Stimulated activated memory B cell treated with anti-CD40 and anti-IgM and Interleukin-4, amounts not matched to agents 10 μg/mL and 1 μg/mL and 100 μg/mL, for 72 hours (primary cell): ENCODE data around the gene CCL24.
"Not testable (repeated sequence)": the region's sequence is repeated elsewhere in the genome, so short reads cannot be mapped to it uniquely, and the experiment has no call there.

Experiments used
- ATAC-seq: fragments of 150-1000 bp; cut with Tn5 transposase; 2 replicates; pipeline ENCODE4 v1.10.0; 2021
- H3K27ac Mint-ChIP-seq: one replicate; pipeline ENCODE4 v1.8.0; 2022; ENCODE audit warnings: mild to moderate bottlenecking, mixed read lengths
- H3K27me3 Mint-ChIP-seq: one replicate; pipeline ENCODE4 v1.8.0; 2022; ENCODE audit warnings: mixed read lengths
- H3K36me3 Mint-ChIP-seq: one replicate; pipeline ENCODE4 v1.8.0; 2022; ENCODE audit warnings: mixed read lengths
- H3K4me1 Mint-ChIP-seq: one replicate; pipeline ENCODE4 v1.8.0; 2022; ENCODE audit warnings: mixed read lengths
- H3K4me3 Mint-ChIP-seq: one replicate; pipeline ENCODE4 v1.8.0; 2022; ENCODE audit warnings: mild to moderate bottlenecking, moderate library complexity, mixed read lengths
- H3K9me3 Mint-ChIP-seq: one replicate; pipeline ENCODE4 v1.8.0; 2022; ENCODE audit warnings: mixed read lengths

The CCL24 gene, protein sequence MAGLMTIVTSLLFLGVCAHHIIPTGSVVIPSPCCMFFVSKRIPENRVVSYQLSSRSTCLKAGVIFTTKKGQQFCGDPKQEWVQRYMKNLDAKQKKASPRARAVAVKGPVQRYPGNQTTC

DNA sequence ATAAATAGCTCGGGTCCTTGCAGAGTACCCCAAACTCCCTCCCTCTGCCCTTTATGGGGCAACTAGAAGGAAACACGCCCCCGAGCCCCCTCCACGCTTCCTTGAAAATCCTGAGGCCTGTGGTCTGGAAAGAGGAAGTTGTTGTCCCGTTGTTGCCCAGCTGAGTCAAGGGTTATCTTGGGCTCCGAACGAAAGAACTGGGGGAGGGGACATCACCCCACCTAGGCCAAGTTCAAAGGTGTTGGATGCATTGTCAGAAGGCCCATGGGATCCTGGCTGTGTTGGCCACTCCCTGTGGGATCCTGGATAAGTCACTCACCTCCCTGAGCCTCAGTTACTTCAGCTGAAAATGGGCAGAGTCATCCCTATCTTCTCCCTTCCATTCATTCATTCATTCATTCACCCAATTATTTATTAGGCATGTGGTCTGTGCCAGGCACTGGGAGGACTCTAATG, at the start of gene CCL24:
Gene CCL24, minus strand, starts transcription at position 26 of the 456 bp plus-strand sequence. CDS start 91 bp downstream, outside the sequence.
- Mint-ChIP-seq H3K27me3 (peaks cover 9% of the 10 kb centered on the region), H3K36me3 (no peaks in the 10 kb centered on the region), H3K9me3 (no peaks in the 10 kb centered on the region), H3K27ac (no peak within 1 kb of the TSS), H3K4me1 (no peaks in the 10 kb centered on the region), H3K4me3 (no peak within 1 kb of the TSS)
- ATAC-seq, result no peak

DNA sequence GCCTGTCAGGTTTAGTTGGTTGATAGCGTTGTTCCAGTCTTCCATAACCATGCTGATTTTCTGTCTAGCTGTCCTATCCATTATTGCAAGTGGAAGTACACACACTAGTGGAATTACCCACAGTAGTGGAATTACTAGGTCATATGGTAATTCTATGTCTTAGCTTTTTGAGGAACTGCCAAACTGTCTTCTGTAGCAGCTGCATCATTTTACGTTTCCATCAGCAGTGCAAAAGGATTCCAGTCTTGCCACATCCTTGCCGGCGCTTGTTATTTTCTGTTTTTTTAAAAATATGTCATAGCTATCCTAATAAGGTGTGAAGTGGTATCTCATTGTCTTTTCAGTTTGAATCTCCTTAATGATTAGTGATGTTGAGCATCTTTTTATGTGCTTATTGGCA, 48.0 kb upstream of the CCL24 start:
- no peak overlapping the region for H3K27ac Mint-ChIP-seq
- H3K4me3 Mint-ChIP-seq, result no peak overlapping the region
- no peak for ATAC-seq
- peaks cover 57% of the 10 kb centered on the region for H3K27me3 Mint-ChIP-seq
- H3K9me3 Mint-ChIP-seq, result peaks cover 6% of the 10 kb centered on the region
- no peaks in the 10 kb centered on the region for H3K36me3 Mint-ChIP-seq
- H3K4me1 Mint-ChIP-seq, result no peaks in the 10 kb centered on the region

DNA sequence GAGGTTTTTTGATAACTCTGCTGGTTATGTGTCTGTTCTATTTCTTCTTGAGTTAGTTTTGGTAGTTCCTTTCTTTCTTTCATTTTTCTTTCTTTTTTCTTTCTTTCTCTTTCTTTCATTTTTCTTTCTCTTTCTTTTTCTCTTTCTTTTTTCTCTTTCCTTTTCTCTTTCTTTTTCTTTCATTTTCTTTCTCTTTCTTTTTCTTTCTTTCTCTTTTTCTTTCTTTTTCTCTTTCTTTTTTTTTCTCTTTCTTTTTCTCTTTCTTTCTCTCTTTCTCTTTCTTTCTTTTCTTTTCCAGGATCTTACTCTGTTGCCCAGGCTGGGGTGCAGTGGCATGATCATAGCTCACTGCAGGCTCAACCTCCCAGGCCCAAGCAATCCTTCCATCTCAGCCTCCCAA, 44.8 kb upstream of the CCL24 start:
- Mint-ChIP-seq H3K4me1 (no peaks in the 10 kb centered on the region), H3K27ac (no peak overlapping the region), H3K9me3 (peaks cover 5% of the 10 kb centered on the region), H3K4me3 (no peak overlapping the region), H3K36me3 (no peaks in the 10 kb centered on the region), H3K27me3 (peaks cover 32% of the 10 kb centered on the region)
- no peak for ATAC-seq

DNA sequence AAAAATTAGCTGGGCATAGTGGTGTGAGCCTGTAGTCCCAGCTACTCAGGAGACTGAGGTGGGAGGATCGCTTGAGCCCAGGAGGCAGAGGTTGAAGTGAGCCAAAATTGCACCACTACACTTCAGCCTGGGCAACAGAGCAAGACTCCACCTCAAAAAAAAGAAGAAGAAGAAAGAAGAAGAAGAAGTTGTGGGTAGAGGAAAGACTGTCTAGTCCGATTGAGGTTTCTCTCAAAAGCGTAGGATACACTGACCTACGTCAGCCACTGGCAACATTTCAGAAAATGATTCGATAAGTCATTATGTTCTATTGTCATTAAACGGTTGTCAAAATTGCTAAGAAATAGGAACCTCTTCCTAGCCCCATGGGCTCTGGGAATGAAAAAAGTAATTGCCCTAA, 42.9 kb upstream of the CCL24 start:
- Mint-ChIP-seq H3K9me3 (peaks cover 3% of the 10 kb centered on the region), H3K4me1 (no peaks in the 10 kb centered on the region), H3K27me3 (peaks cover 21% of the 10 kb centered on the region), H3K36me3 (no peaks in the 10 kb centered on the region), H3K27ac (no peak overlapping the region), H3K4me3 (no peak overlapping the region)
- ATAC-seq, result peak; percentile 64

- ATAC-seq, H3K4me3 Mint-ChIP-seq, H3K4me1 Mint-ChIP-seq, H3K9me3 Mint-ChIP-seq, H3K36me3 Mint-ChIP-seq, H3K27ac Mint-ChIP-seq: not testable (repeated sequence)
- H3K27me3 Mint-ChIP-seq, result peaks cover 16% of the 10 kb centered on the region
Measured at GRCh38 chr7:75854813-75855345, 41.3 kb upstream of the CCL24 start.

DNA sequence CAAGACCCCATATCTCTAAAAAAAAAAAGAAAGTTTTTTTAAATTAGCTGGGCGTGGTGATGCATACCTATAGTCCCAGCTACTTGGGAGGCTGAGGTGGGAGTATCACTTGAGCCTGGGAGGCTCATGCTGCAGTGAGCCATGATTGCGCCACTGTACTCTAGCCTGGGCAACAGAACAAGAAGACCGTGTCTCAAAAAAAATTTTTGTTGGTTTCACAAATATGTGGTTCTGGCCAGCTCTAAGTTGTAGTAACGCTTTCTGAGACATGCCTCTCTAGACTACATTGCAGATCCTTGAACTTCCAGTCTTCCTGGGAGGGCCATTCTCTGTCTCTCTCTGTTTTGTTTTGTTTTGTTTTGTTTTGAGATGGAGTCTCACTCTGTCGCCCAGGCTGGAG, 40.6 kb upstream of the CCL24 start:
- no peak overlapping the region for H3K27ac Mint-ChIP-seq

GRCh38 chr7:75850235-75850634, 36.6 kb upstream of the CCL24 start:
- Mint-ChIP-seq H3K4me3 (no peak overlapping the region), H3K27ac (no peak overlapping the region), H3K27me3 (no peaks in the 10 kb centered on the region), H3K9me3 (no peaks in the 10 kb centered on the region), H3K36me3 (no peaks in the 10 kb centered on the region), H3K4me1 (no peaks in the 10 kb centered on the region)
- ATAC-seq, result no peak

More for the DNA sequence above, 40.6 kb upstream of the CCL24 start:
- Mint-ChIP-seq H3K4me3 (no peak overlapping the region), H3K36me3 (no peaks in the 10 kb centered on the region), H3K27me3 (peaks cover 14% of the 10 kb centered on the region), H3K9me3 (peaks cover 3% of the 10 kb centered on the region), H3K4me1 (no peaks in the 10 kb centered on the region)
- ATAC-seq, result no peak

- Mint-ChIP-seq H3K9me3 (no peaks in the 10 kb centered on the region), H3K27ac (no peak overlapping the region), H3K36me3 (no peaks in the 10 kb centered on the region), H3K27me3 (no peaks in the 10 kb centered on the region), H3K4me1 (no peaks in the 10 kb centered on the region), H3K4me3 (no peak overlapping the region)
- ATAC-seq, result no peak
Measured at GRCh38 chr7:75849573-75849972, 36.0 kb upstream of the CCL24 start.

GRCh38 chr7:75847707-75848106, 34.1 kb upstream of the CCL24 start:
- Mint-ChIP-seq H3K36me3 (no peaks in the 10 kb centered on the region), H3K4me1 (peaks cover 7% of the 10 kb centered on the region), H3K27me3 (no peaks in the 10 kb centered on the region), H3K27ac (no peak overlapping the region), H3K4me3 (no peak overlapping the region), H3K9me3 (no peaks in the 10 kb centered on the region)
- no peak for ATAC-seq

DNA sequence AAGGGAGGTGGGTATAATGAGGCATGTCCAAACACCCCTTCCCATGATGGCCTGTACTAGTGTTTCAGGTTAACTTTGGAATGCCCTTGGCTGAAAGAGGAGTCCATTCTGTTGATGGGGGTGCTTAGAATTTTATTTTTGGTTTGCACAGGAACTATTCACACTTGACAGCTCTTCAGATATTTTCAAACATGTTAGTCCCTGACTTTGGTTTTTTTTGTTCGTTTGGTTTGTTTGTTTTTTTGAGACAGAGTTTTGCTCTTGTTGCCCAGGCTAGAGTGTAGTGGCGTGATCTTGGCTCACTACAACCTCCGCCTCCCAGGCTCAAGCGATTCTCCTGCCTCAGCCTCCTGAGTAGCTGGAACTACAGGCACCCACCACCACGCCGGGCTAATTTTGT, 31.5 kb upstream of the CCL24 start:
- not testable (repeated sequence) for H3K27me3 Mint-ChIP-seq, H3K4me3 Mint-ChIP-seq, ATAC-seq, H3K9me3 Mint-ChIP-seq, H3K36me3 Mint-ChIP-seq, H3K27ac Mint-ChIP-seq
- peaks cover 11% of the 10 kb centered on the region for H3K4me1 Mint-ChIP-seq

DNA sequence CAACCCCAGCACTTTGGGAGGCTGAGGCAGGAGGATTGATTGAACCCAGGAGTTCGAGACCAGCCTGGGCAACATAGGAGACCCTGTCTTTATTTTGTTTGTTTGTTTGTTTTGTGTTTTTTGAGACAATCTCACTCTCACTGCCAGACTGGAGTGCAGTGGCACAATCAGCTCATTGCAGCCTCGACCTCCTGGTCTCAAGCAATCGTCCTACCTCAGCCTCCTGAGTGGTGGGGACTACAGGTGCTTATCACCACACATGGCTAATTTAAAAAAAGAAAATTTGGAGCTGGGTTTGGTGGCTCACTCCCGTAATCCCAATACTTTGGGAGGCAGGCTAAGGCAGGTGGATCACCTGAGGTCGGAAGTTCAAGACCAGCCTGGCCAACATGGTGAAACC, 30.6 kb upstream of the CCL24 start:
- Mint-ChIP-seq H3K4me3 (no peak overlapping the region), H3K27me3 (no peaks in the 10 kb centered on the region), H3K4me1 (peaks cover 11% of the 10 kb centered on the region), H3K36me3 (no peaks in the 10 kb centered on the region), H3K27ac (no peak overlapping the region), H3K9me3 (no peaks in the 10 kb centered on the region)
- ATAC-seq, result no peak

DNA sequence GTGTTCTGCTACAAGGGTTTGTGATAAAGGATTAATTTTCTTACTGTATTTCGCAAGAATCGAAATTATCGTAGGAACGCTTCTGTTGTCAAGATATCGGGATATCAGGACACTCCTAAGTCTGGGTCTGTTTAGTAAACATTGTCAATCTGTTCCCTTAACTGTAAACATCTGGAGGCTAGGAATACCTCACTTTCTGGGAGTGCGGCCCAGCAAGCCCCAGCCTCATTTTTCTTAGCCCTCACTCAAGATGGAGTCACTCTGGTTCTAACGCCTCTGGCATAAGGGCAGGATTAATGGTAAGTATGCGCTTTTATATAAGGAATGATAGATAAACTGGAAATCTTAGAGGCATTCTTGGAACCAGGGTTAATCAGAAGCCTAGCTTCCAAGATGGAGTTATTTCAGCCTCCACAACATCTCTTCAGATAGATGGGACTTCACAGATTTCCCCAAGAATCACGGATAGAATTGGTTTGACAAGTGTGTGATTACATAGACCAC, 30.1 kb upstream of the CCL24 start:
- no peak overlapping the region for H3K4me3 Mint-ChIP-seq
- H3K36me3 Mint-ChIP-seq, result no peaks in the 10 kb centered on the region
- H3K27ac Mint-ChIP-seq, result no peak overlapping the region

DNA sequence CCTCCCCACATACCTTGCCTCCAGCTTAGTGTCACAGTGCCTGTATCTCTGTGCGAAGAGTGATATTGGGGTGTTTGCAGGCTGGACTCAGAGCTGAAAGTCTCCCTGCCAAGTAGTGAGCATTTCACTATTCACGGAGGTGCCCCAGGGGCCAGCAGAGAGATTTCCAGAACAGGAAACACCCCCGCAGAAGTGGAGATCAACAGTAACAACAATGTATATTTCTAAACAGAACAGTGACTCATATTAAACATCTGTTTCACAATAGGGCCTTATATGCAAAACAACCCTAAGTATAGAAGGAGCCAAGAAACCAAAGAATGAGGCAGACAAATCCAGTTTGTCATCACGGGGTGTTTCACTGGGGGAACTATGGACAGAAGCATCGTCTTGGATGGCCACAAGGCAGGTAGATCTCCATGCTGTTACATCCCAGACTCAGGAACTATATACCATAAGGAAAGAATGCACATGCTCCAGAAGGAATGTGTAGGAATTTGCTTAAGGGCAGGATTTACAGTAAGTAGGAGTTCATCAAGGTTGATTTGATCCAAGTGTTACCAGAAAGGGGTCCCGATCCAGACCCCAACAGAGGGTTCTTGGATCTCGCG, 29.3 kb upstream of the CCL24 start:
- ATAC-seq, result peak; percentile 71
- H3K4me1 Mint-ChIP-seq, result peaks cover 11% of the 10 kb centered on the region
- H3K9me3 Mint-ChIP-seq, result no peaks in the 10 kb centered on the region
- H3K27ac Mint-ChIP-seq, result peak overlapping the region; percentile 63
- H3K4me3 Mint-ChIP-seq, result no peak overlapping the region
- no peaks in the 10 kb centered on the region for H3K27me3 Mint-ChIP-seq
- H3K36me3 Mint-ChIP-seq, result no peaks in the 10 kb centered on the region

More for the DNA sequence above, 30.1 kb upstream of the CCL24 start:
- peaks cover 11% of the 10 kb centered on the region for H3K4me1 Mint-ChIP-seq
- no peaks in the 10 kb centered on the region for H3K9me3 Mint-ChIP-seq
- ATAC-seq, result no peak
- H3K27me3 Mint-ChIP-seq, result no peaks in the 10 kb centered on the region

DNA sequence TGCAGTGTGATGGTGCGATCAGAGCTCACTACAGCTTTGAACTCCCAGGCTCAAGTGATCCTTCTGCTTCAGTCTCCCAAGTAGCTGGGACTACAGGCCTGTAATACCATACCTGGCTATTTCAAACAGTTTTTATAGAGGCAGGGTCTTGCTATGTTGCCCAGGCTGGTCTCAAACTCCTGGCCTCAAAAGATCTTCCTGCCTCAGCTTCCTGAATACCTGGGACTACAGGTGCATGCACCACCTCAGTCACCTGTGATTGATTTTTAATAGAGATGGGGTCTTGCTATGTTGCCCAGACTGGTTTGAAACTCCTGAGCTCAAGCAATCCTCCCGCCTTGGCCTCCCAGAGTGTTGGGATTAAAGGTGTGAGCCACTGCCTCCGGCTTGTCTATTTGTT, 26.4 kb upstream of the CCL24 start:
- H3K4me1 Mint-ChIP-seq, result peaks cover 11% of the 10 kb centered on the region
- H3K36me3 Mint-ChIP-seq, result no peaks in the 10 kb centered on the region
- no peaks in the 10 kb centered on the region for H3K27me3 Mint-ChIP-seq
- no peak overlapping the region for H3K4me3 Mint-ChIP-seq
- no peaks in the 10 kb centered on the region for H3K9me3 Mint-ChIP-seq
- H3K27ac Mint-ChIP-seq, result no peak overlapping the region
- no peak for ATAC-seq

GRCh38 chr7:75838281-75838930, 24.8 kb upstream of the CCL24 start:
- H3K4me1 Mint-ChIP-seq, result peaks cover 11% of the 10 kb centered on the region
- H3K36me3 Mint-ChIP-seq, H3K9me3 Mint-ChIP-seq, H3K27me3 Mint-ChIP-seq, H3K27ac Mint-ChIP-seq, H3K4me3 Mint-ChIP-seq, ATAC-seq: not testable (repeated sequence)

DNA sequence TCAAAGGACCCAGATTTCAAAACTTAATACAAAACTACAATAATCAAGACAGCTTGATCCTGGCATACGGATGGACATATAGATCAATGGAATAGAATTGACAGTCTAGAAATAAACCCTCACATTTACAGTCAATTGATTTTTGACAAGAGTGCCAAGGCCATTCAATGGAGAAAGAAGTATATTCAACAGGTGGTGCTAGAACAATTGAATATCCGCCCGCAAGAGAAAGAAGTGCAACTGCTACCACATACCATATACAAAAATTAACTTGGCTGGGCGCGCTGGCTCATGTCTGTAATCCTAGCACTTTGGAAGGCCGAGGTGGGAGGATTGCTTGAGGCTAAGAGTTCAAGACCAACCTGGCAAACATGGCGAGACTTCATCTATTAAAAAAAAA, 23.2 kb upstream of the CCL24 start:
- H3K27ac Mint-ChIP-seq, result no peak overlapping the region
- H3K4me3 Mint-ChIP-seq, result no peak overlapping the region
- peaks cover 13% of the 10 kb centered on the region for H3K27me3 Mint-ChIP-seq
- no peaks in the 10 kb centered on the region for H3K4me1 Mint-ChIP-seq
- no peaks in the 10 kb centered on the region for H3K9me3 Mint-ChIP-seq
- no peaks in the 10 kb centered on the region for H3K36me3 Mint-ChIP-seq
- no peak for ATAC-seq
